ENCODE measurements around the gene TSPAN14.
A peak's percentile ranks its signal among the peaks of the same experiment; 100 is the strongest.
"Not testable (repeated sequence)": the region's sequence is repeated elsewhere in the genome, so short reads cannot be mapped to it uniquely, and the experiment has no call there.

Gene TSPAN14

DNA sequence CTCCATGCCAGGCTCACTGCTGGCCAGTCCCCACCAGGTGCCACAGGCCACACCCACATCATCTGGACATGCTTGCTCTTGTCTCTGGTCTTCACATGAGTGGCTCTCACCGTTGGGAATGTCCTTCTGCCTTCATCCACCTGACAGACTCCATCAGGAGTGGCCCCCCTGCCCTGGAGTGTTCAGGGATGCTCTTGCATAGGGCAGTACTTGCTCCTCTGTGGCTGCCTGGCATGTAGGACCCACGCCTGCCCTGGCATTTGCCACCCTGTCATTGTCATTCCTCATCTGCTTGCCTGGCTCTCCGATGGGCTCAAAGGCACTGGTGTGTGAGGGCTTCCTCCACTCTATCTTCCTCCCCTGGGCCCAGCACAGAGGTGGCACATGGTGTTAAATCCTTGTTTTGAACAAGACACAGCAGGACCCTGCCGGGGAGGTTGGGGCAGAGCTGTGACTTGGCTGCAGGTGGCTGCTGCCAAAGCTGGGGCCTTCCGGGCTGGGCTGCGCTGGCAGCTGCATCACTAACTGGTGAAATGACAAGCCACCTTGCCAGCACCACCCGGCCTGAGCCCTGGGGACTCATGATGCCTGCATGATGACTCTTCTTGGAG is 85.4 kb downstream of the TSPAN14 start:
- no peak for FAIRE-seq

GRCh38 chr10:80540136-80540535 is 86.0 kb downstream of the TSPAN14 start:
- DNase-seq (ENCODE audit: insufficient read length, low spot score): no peak
- FAIRE-seq: no peak

More for the DNA sequence above, 85.4 kb downstream of the TSPAN14 start:
- DNase-seq (ENCODE audit: insufficient read length, low spot score): no peak

DNA sequence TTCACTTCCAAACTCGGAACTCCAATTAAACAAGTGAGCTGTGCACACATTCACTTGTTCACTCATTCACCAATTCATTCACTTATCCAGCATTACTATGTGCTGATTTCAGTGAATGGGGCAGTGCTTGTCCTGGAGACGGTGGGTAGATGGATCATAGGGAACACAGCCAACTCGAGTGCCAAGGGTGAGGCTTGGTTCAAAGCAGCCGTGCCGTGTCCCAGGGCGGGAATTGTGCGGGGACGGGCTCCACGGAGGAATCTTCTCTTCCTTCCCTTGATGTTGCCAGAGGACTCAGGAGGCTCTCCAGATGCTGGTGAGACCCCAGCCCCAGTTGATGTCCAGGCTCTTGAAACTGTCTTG is 86.5 kb downstream of the TSPAN14 start:
- DNase-seq (ENCODE audit: insufficient read length, low spot score) (no peak), FAIRE-seq (no peak)

GRCh38 chr10:80540981-80541750 is 87.1 kb downstream of the TSPAN14 start:
- peak; percentile 82 for FAIRE-seq
- DNase-seq (ENCODE audit: insufficient read length, low spot score): peak; percentile 50

GRCh38 chr10:80542053-80542452 is 87.9 kb downstream of the TSPAN14 start:
- DNase-seq (ENCODE audit: insufficient read length, low spot score) (no peak), FAIRE-seq (no peak)

DNA sequence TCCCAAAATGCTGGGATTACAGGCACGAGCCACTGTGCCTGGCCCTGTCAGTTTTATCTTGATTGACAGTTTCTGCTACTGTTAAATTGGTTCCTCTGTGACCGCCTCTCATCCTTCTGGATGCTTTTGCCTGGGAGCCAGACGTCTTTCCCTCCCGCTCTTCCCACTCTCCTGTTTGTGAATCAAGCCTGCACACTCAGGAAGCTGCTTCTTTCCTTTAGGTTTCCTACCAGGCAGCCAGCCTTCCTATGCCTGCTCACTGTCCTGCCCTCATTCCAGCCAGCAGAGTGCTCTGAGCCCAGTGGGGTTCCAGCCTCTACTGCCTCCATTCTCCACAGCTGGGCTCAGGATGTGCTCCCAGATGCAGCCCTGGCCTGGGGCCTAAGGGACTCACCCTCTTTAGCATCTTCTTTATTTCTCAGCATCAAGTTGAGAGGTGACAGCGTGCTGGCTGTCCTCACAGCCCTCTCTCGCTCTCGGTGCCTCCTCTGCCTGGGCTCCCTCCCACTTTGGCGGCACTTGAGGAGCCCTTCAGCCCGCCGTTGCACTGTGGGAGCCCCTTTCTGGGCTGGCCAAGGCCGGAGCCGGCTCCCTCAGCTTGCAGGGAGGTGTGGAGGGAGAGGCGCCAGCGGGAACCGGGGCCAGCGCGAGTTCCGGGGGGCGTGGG is 88.7 kb downstream of the TSPAN14 start:
- DNase-seq (ENCODE audit: insufficient read length, low spot score) (no peak), FAIRE-seq (no peak)

GRCh38 chr10:80543319-80543672 is 89.2 kb downstream of the TSPAN14 start:
- not testable (repeated sequence) for DNase-seq (ENCODE audit: insufficient read length, low spot score); FAIRE-seq

DNA sequence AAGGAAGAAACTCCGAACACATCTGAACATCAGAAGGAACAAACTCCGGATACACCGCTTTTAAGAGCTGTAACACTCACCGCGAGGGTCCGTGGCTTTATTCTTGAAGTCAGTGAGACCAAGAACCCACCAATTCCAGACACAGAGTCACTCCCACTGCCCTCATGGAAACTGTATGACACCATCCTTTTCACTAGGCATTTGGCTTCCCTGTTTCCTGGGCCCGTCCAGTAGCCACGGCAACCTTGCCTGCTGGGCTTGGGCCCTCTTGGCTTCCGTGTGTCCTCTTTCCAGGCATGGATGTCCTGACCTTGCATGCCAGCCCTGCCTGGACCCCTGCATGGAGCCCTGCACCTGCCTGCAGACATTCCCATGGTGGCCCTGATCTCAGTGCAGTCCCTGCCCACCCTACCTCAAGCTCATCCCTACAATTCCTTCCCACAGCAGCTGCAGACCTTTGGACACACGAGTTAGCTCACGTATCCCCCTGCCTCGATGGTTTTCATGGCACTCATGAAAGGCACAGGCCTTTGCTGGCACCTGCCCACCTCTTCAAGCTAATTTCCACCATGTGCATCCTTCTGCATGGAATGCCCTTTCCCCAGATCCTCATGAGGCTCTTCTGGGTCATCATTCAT is 90.3 kb downstream of the TSPAN14 start:
- FAIRE-seq: no peak

GRCh38 chr10:80545258-80545881 is 91.3 kb downstream of the TSPAN14 start:
- DNase-seq (ENCODE audit: insufficient read length, low spot score) (no peak), FAIRE-seq (no peak)

More for the DNA sequence above, 90.3 kb downstream of the TSPAN14 start:
- no peak for DNase-seq (ENCODE audit: insufficient read length, low spot score)

DNA sequence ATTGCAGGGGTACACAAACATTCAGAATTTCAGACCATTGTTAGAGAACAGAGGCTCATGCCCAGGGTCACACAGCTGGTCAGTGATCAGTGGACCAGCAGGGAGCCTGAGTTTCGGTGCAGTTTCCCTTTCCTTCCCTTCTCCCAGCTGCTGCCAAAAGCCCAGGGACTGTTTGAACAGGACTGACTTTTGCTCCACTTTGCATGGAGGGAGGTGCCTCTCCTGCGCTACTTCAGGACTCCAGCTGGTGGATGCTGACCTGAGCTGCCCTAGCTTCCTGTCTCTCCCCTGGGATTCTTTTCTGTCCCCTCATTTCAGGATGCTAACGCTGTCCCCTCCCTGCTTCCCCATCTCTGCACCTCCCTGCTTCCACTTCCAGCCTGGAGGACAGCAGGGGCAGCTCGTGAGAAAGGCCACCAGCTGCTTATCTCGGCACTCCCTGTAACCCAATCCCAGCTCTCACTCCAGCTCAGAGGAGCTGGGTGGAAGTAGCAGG is 98.1 kb downstream of the TSPAN14 start:
- no peak for DNase-seq (ENCODE audit: insufficient read length, low spot score)
- no peak for FAIRE-seq

DNA sequence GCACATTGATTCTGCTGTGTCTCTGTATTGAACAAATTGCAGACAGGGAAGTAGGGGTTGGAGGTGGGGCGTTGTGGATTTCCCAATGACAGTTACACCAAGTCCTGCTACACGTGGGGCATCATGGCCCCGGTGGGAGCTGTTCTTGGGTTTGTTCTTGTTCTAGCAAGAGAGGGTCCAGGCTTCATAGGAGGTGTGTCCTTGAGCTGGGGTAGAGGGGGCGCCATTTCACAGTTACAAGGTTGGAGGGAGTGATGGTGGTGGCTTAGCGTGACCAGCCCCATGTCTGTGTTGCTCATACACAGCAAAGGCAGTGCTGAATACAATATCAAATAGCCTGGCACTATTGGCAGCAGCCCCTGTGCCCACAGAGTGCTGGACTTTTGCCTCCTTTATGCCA is 99.3 kb downstream of the TSPAN14 start:
- no peak for FAIRE-seq
- DNase-seq (ENCODE audit: insufficient read length, low spot score): no peak

GRCh38 chr10:80554050-80554449 is 99.9 kb downstream of the TSPAN14 start:
- no peak for FAIRE-seq

GRCh38 chr10:80555415-80555814 is 101.3 kb downstream of the TSPAN14 start:
- FAIRE-seq (no peak), DNase-seq (ENCODE audit: insufficient read length, low spot score) (no peak)

More at GRCh38 chr10:80554050-80554449, 99.9 kb downstream of the TSPAN14 start:
- DNase-seq (ENCODE audit: insufficient read length, low spot score): no peak

GRCh38 chr10:80561950-80562349 is 107.8 kb downstream of the TSPAN14 start:
- DNase-seq (ENCODE audit: insufficient read length, low spot score) (no peak), FAIRE-seq (no peak)

DNA sequence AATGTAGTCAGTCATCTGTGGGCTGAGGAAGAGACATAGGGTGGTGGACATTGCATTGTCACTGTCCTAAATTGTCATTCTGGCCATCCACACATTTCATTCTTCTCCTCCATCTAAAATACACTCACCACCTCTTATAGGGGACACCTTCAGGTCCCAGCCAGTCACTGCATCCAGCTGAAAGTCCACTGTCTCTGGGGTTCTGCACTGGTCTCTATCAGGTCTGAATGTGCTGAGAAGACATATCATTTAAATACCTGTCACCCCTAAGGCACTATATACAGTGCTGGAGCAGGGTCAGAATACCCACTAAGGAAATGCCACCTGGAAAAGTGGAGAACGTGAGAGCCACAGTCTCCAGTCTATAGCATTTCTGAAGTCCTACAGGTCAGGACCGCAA is 113.2 kb downstream of the TSPAN14 start:
- no peak for FAIRE-seq
- no peak for DNase-seq (ENCODE audit: insufficient read length, low spot score)

GRCh38 chr10:80569131-80569895 is 115.2 kb downstream of the TSPAN14 start:
- no peak for DNase-seq (ENCODE audit: insufficient read length, low spot score)
- FAIRE-seq: no peak

DNA sequence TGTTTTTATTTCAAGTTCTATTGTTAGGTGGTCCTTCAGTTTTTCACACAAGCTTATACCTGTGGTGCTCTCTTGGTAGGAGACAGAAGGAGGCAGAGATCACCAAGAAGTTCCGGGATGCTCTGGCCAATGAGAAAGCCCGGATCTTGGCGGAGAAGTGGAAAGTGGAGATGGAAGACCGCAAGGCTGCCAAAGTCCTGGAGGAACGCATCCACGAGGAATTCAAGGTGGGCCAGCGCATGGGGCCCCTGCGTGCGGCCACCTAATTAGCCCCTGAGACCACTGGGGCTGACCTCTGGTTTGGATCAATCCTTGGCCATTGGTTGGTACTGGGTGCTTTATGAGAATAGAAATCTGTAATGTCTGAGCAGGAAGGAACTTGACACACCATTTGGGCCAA is 117.2 kb downstream of the TSPAN14 start:
- FAIRE-seq: no peak
- no peak for DNase-seq (ENCODE audit: insufficient read length, low spot score)

- FAIRE-seq (no peak), DNase-seq (ENCODE audit: insufficient read length, low spot score) (no peak)
These were observed 125.2 kb downstream of the TSPAN14 start for GRCh38 chr10:80579181-80579763.

- FAIRE-seq (peak; percentile 8), DNase-seq (ENCODE audit: insufficient read length, low spot score) (no peak)
These were observed 125.9 kb downstream of the TSPAN14 start for GRCh38 chr10:80579849-80580637.

Measured in GM19239 (cell line).